ENCODE data around the gene LRMDA.

Gene LRMDA

DNA sequence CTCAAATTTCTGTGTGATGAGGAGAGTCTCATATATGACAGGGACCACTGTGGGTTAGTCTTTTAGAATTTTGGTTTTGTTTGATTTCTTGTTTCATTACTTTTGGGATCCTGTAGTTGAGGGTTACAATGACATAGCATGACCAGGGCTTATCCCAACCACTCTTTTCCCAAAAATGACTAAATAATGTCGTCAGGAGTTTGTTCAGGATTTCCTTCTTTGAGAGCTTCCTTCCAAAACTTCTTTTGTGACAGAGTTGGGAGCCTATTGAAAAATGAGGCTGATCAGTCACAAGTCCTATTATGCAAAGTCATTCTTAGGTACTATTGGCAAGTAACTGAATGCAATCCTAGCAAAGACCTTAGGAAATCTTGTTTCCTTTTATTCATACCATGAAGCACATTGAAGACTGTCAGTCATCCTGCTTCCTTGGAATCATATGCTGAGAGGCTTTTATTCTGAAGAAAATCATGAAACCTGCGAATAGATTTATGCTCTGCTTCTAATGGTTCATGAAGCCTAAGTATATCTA, 498.3 kb downstream of the LRMDA start:
- no peak for DNase-seq (ENCODE audit: low read depth)
- no peak overlapping the region for H3K4me3 ChIP-seq (ENCODE audit: low read depth, low read length)
- TF ChIP-seq, protein P1, sequence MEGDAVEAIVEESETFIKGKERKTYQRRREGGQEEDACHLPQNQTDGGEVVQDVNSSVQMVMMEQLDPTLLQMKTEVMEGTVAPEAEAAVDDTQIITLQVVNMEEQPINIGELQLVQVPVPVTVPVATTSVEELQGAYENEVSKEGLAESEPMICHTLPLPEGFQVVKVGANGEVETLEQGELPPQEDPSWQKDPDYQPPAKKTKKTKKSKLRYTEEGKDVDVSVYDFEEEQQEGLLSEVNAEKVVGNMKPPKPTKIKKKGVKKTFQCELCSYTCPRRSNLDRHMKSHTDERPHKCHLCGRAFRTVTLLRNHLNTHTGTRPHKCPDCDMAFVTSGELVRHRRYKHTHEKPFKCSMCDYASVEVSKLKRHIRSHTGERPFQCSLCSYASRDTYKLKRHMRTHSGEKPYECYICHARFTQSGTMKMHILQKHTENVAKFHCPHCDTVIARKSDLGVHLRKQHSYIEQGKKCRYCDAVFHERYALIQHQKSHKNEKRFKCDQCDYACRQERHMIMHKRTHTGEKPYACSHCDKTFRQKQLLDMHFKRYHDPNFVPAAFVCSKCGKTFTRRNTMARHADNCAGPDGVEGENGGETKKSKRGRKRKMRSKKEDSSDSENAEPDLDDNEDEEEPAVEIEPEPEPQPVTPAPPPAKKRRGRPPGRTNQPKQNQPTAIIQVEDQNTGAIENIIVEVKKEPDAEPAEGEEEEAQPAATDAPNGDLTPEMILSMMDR (IDR thresholded peaks at IDR 0.05; ENCODE audit: low read depth, low read length, missing control alignments) = no peak

DNA sequence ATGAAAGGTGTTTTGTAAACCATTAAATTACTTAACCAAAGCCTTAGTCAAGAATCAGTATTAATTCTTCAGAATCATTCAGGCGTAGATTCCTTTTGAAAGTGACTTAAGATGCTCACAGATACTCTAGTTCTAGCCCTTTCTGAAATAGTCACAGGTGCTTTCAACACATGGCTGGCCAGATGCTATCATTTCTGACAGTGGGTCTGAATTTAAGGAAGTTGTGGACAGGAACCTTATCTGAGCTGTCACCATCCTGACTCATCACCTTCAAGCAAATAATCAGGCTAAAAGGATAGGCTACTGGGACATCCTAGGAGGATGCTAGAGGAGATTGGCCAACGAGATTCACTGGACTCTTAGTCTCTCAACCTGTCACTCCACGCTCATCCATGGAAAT, 501.5 kb downstream of the LRMDA start:
- TF ChIP-seq, protein P1 (IDR thresholded peaks at IDR 0.05; ENCODE audit: low read depth, low read length, missing control alignments) = no peak
- no peak for DNase-seq (ENCODE audit: low read depth)
- H3K4me3 ChIP-seq (ENCODE audit: low read depth, low read length) = no peak overlapping the region

DNA sequence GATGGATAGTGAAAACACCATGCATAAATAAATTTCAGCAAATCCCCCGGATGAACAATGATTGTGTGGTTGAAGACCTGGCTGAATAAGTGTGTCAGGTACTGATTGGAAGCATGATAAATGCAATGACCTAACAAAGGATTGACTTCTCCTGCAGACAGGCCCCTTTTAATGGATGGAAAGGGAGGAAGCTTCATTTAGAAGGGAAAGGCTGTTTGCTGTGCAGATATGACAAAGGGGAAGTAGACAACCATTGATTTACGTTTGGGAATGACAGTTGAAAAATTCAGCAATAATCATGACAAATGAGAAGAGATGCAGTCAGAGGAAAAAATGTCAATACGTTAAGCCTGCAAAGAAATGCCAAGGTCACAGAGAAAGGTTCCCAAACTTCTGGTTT, 503.8 kb downstream of the LRMDA start:
- no peak overlapping the region for H3K4me3 ChIP-seq (ENCODE audit: low read depth, low read length)
- no peak for DNase-seq (ENCODE audit: low read depth)
- TF ChIP-seq, protein P1 (IDR thresholded peaks at IDR 0.05; ENCODE audit: low read depth, low read length, missing control alignments) = no peak

DNA sequence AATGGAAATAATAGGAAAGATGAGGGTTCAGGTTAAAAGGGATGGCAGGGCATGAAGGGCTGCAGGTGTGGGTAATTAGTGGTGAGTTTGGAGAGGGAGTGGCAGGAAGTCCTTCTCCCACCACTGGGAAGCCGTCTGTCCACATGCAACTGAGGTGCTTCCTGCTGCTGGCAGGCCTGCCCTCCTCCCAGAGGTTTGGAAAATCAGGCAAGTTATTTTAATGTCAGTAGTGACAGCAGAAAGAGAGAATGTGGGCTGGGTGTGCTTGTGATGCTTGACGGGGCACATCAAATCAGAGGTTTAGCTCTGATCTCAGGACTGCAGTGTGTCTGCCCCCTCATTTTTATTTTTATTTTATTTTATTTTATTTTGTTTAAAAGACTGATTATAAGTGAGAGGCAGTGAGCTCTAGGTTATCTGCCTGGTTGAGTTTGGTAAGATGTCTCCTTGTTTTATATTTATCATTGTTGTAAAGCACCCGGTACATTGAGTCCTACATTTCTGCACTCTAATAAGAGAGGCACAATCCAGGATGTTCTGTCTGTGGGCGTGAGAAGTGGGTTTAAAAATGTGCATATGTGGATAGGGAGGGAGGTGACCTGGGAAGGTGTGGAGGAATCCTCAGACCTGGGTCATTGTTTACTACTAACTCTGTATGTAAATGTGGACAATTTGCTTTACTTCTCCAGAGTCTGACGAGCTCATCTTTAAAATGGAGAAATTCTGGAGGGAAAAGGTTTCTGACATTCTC, 504.4 kb downstream of the LRMDA start:
- H3K4me3 ChIP-seq (ENCODE audit: low read depth, low read length) = no peak overlapping the region
- TF ChIP-seq, protein P1 (IDR thresholded peaks at IDR 0.05; ENCODE audit: low read depth, low read length, missing control alignments) = no peak
- no peak for DNase-seq (ENCODE audit: low read depth)

DNA sequence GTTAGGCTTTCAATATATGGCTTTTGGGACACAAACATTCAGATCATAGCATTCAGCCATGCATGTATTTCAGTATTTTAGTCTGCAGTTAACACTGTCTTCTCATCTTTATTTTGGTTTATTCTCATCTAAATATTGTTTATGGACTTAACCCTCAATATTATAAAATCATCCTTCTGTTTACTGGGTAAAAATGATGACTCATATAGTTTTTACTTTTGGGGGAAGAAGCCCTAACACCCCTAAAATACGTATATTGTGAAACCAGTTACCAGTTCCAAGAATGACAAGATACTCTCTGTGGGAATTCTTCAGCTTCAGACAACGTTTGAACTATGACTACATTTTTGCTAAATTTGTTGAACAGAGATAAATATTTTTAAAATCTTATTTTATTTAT, 505.4 kb downstream of the LRMDA start:
- no peak for DNase-seq (ENCODE audit: low read depth)
- no peak overlapping the region for H3K4me3 ChIP-seq (ENCODE audit: low read depth, low read length)
- TF ChIP-seq, protein P1 (IDR thresholded peaks at IDR 0.05; ENCODE audit: low read depth, low read length, missing control alignments) = no peak

DNA sequence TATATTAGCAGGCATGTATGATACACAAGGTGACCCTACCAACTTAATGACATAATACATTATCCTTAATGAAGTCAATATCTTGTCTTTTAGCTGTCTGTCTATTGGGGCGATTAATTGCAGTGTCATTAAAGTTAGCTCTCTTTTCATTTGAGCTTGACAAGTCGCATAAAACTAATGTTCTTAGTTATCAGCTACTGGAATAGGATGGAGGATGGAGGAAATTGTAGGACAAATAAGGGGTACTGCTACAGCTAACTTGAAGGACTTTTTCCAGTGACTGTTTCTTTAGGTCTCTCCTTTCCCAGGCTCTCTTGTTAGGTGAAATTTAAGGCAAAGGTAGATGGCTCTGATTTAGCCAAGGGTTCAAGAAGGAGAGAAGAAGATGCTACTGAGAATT, 506.4 kb downstream of the LRMDA start:
- H3K4me3 ChIP-seq (ENCODE audit: low read depth, low read length) = no peak overlapping the region
- TF ChIP-seq, protein P1 (IDR thresholded peaks at IDR 0.05; ENCODE audit: low read depth, low read length, missing control alignments) = no peak
- no peak for DNase-seq (ENCODE audit: low read depth)
